ENCODE results near the gene RDH5. TPM values are rescaled to one million over a fixed set of nuclear protein-coding genes. Genes with fewer than 3 reads are reported as not detected.

The RDH5 gene
- total and polyA plus RNA-seq, 2 of the 13 experiments (the other 11 are each of a cell fraction or from before 2014, with no cell fraction given), result 2.6 to 5.7 TPM

GRCh38 chr12:55715833-55716581, 4.2 kb upstream of the RDH5 start, which contains the start of gene BLOC1S1 (continued):
- TF ChIP-seq ZNF710 (CRISPR knock-in tag; IDR thresholded peaks at IDR 0.05; ENCODE audit: borderline replicate concordance), result no peak
- TF ChIP-seq ZNF891 (CRISPR knock-in tag; IDR thresholded peaks at IDR 0.05), result peak; percentile 38; the same call in 1 of the 2 replicates
- peak; percentile 64 for TF ChIP-seq SRSF1 (optimal IDR thresholded peaks at IDR 0.05; ENCODE audit: low read depth, low read length)
- TF ChIP-seq KDM4B (CRISPR knock-in tag; IDR thresholded peaks at IDR 0.05), result no peak
- no peak for TF ChIP-seq MLXIP (CRISPR knock-in tag; IDR thresholded peaks at IDR 0.05; ENCODE audit: borderline replicate concordance)
- TF ChIP-seq ZNF563 (CRISPR knock-in tag; IDR thresholded peaks at IDR 0.05), result 0 out of 2 replicates have a peak, but pooled peaks have one; percentile 25
- TF ChIP-seq ZNF557 (CRISPR knock-in tag; IDR thresholded peaks at IDR 0.05), result no peak
- 0 out of 2 replicates have a peak, but pooled peaks have one; percentile 20 for TF ChIP-seq POGK (CRISPR knock-in tag; conservative IDR thresholded peaks at IDR 0.05)
- TF ChIP-seq POLR2AphosphoS2 (IDR thresholded peaks at IDR 0.05; ENCODE audit: low read depth, low read length), result no peak
- peak; percentile 82 for TF ChIP-seq UBTF (CRISPR knock-in tag; IDR thresholded peaks at IDR 0.05)
- no peak for TF ChIP-seq ZNF383 (CRISPR knock-in tag; IDR thresholded peaks at IDR 0.05; ENCODE audit: borderline replicate concordance)
- TF ChIP-seq MEF2D (CRISPR knock-in tag; IDR thresholded peaks at IDR 0.05), result peak; percentile 40; the same call in 1 of the 2 replicates
- TF ChIP-seq ZNF101 (CRISPR knock-in tag; IDR thresholded peaks at IDR 0.05; ENCODE audit: borderline replicate concordance, low read depth), result no peak
- TF ChIP-seq GABPA (IDR thresholded peaks at IDR 0.05; ENCODE audit: low read depth, low read length), result peak; percentile 34; the same call in 1 of the 2 replicates
- TF ChIP-seq GABPA (CRISPR knock-in tag; IDR thresholded peaks at IDR 0.05; ENCODE audit: low read depth), result peak; percentile 85
- no peak for TF ChIP-seq ZNF232 (CRISPR knock-in tag; IDR thresholded peaks at IDR 0.05; ENCODE audit: borderline replicate concordance)
- no peak; the same call in 1 of the 2 replicates for TF ChIP-seq ZNF451 (CRISPR knock-in tag; IDR thresholded peaks at IDR 0.05)
- no peak for TF ChIP-seq CERS6 (CRISPR knock-in tag; IDR thresholded peaks at IDR 0.05)
